ENCODE results near the gene SYNPO2.

DNA sequence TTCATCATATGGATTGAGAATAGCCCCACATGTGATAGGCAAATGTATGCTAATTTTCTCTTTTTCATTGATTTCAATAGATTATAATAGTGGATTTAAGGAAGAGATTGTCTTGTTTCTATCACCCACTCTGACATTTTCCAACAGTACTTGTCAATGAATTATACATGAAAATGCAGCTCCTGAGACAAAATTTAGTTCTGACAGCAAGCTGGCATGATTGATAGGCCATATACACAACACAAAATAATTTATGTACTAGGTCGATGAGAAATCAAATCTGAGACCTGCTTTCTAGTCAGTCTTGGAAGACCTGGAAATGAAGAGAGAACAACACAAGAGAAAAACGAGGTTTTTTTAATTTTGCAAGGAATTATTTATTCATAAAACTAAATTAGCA, 129.0 kb downstream of the SYNPO2 start:
- TF ChIP-seq, protein P1, sequence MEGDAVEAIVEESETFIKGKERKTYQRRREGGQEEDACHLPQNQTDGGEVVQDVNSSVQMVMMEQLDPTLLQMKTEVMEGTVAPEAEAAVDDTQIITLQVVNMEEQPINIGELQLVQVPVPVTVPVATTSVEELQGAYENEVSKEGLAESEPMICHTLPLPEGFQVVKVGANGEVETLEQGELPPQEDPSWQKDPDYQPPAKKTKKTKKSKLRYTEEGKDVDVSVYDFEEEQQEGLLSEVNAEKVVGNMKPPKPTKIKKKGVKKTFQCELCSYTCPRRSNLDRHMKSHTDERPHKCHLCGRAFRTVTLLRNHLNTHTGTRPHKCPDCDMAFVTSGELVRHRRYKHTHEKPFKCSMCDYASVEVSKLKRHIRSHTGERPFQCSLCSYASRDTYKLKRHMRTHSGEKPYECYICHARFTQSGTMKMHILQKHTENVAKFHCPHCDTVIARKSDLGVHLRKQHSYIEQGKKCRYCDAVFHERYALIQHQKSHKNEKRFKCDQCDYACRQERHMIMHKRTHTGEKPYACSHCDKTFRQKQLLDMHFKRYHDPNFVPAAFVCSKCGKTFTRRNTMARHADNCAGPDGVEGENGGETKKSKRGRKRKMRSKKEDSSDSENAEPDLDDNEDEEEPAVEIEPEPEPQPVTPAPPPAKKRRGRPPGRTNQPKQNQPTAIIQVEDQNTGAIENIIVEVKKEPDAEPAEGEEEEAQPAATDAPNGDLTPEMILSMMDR (conservative IDR thresholded peaks at IDR 0.05; ENCODE audit: low read length): no peak
- no peak for TF ChIP-seq EZH2phosphoT487 (IDR thresholded peaks at IDR 0.05; ENCODE audit: borderline replicate concordance)

Data from Loucy (cell line).